Endodermal cell (in vitro differentiated cells): Measurements from ENCODE around the gene CCDC51. TPM values are rescaled to one million over a fixed set of nuclear protein-coding genes. Genes with fewer than 3 reads are reported as not detected.

Experiments used
- DNase-seq: peaks from one replicate; pipeline ENCODE4 v3.0.0-alpha.2; 2017
- H3K27ac ChIP-seq: 2 replicates; pipeline ENCODE4 v1.5.1; 2013; ENCODE audit warnings: mild to moderate bottlenecking, low read depth, low read length, moderate library complexity
- H3K27me3 ChIP-seq: 2 replicates; pipeline ENCODE4 v1.6.1; 2013; ENCODE audit warnings: mild to moderate bottlenecking, low read length, moderate library complexity; ENCODE audit not compliant: insufficient read depth, control insufficient read depth, poor library complexity, severe bottlenecking
- H3K36me3 ChIP-seq: 2 replicates; pipeline ENCODE4 v1.7.0; 2013; ENCODE audit warnings: mild to moderate bottlenecking, low read length, moderate library complexity; ENCODE audit not compliant: control insufficient read depth, insufficient read depth
- H3K4me1 ChIP-seq: one replicate; pipeline ENCODE4 v1.7.0; 2013; ENCODE audit warnings: low read length; ENCODE audit not compliant: control insufficient read depth, insufficient read depth
- H3K4me3 ChIP-seq: 2 replicates; pipeline ENCODE4 v1.5.1; 2013; ENCODE audit warnings: mild to moderate bottlenecking, low read length, moderate library complexity
- H3K9ac ChIP-seq: 2 replicates; pipeline ENCODE4 v1.6.1; 2013; ENCODE audit warnings: mild to moderate bottlenecking, low read length, moderate library complexity; ENCODE audit not compliant: poor library complexity, severe bottlenecking; ENCODE audit errors: extremely low read depth
- H3K9me3 ChIP-seq: 2 replicates; pipeline ENCODE4 v1.6.1; 2013; ENCODE audit warnings: mild to moderate bottlenecking, low read length, moderate library complexity; ENCODE audit not compliant: control insufficient read depth
- H3K27ac Mint-ChIP-seq: 2 replicates; pipeline ENCODE4 v1.8.0; 2020; ENCODE audit warnings: mixed read lengths
- H3K27me3 Mint-ChIP-seq: 2 replicates; pipeline ENCODE4 v1.8.0; 2021; ENCODE audit warnings: mild to moderate bottlenecking, mixed read lengths; ENCODE audit not compliant: insufficient read depth
- H3K36me3 Mint-ChIP-seq: 2 replicates; pipeline ENCODE4 v1.8.0; 2020; ENCODE audit warnings: low read depth, mixed read lengths
- H3K4me1 Mint-ChIP-seq: 2 replicates; pipeline ENCODE4 v1.8.0; 2020; ENCODE audit warnings: mixed read lengths
- H3K4me3 Mint-ChIP-seq: 2 replicates; pipeline ENCODE4 v1.8.0; 2020; ENCODE audit warnings: mild to moderate bottlenecking, moderate library complexity, mixed read lengths
- H3K9me3 Mint-ChIP-seq: 2 replicates; pipeline ENCODE4 v1.8.0; 2020; ENCODE audit warnings: mild to moderate bottlenecking, mixed read lengths
- CTCF ChIP-seq: fragments of 200-600 bp; sonication (generic); conservative IDR thresholded peaks from 2 replicates; pipeline ENCODE4 v1.5.0; 2021; ENCODE audit warnings: antibody characterized with exemption, mild to moderate bottlenecking
- WGBS, 2 experiments: methylation state at CpG; one replicate each; pipeline versions ENCODE4 v1.1.5 to v1.1.7; 2013; ENCODE audit warnings: missing lambda C conversion rate in 2 of 2, mixed read lengths in 1 of 2; ENCODE audit not compliant: insufficient coverage in 1 of 2, insufficient read length in 1 of 2; 5-methylcytosine and 5-hydroxymethylcytosine counted together
- total RNA-seq, 2 donors: library from RNA; stranded (reverse); fragmentation: NEBNext Ultra II Directional in 1 of 2; extraction: Animal tissue kit (Norgen Biotek cat#: 25700) in 1 of 2; gene quantifications; 2 replicates in 1 of 2; 3 replicates in 1 of 2; pipeline ENCODE4 v1.2.1, GENCODE V29; 2021

CCDC51 gene
- total RNA-seq, 2 donors from 2014 or later, result 14.5 to 14.6 TPM

GRCh38 chr3:48409291-48410201 lies 30.4 kb downstream of the CCDC51 start:
- H3K9ac ChIP-seq, result no peak overlapping the region
- no peaks in the 10 kb centered on the region for H3K27me3 Mint-ChIP-seq
- DNase-seq, result no peak
- peaks cover 84% of the 10 kb centered on the region for H3K36me3 Mint-ChIP-seq
- TF ChIP-seq CTCF, result no peak
- peaks cover 81% of the 10 kb centered on the region for H3K36me3 ChIP-seq
- no peaks in the 10 kb centered on the region for H3K4me1 ChIP-seq
- H3K27ac Mint-ChIP-seq, result no peak overlapping the region
- WGBS, 2 experiments, result 89 to 97% methylated on average over 8 to 31 of the region's 31 CpGs
- no peaks in the 10 kb centered on the region for H3K27me3 ChIP-seq
- no peak overlapping the region for H3K27ac ChIP-seq
- no peaks in the 10 kb centered on the region for H3K9me3 ChIP-seq
- no peaks in the 10 kb centered on the region for H3K4me1 Mint-ChIP-seq
- H3K4me3 ChIP-seq, result no peak overlapping the region
- no peaks in the 10 kb centered on the region for H3K9me3 Mint-ChIP-seq
- no peak overlapping the region for H3K4me3 Mint-ChIP-seq

- Histone ChIP-seq H3K9me3 (no peaks in the 10 kb centered on the region), H3K27ac (no peak overlapping the region), H3K4me3 (no peak overlapping the region), H3K27me3 (no peaks in the 10 kb centered on the region), H3K4me1 (no peaks in the 10 kb centered on the region), H3K9ac (no peak overlapping the region), H3K36me3 (peaks cover 79% of the 10 kb centered on the region)
- H3K27me3 Mint-ChIP-seq, result no peaks in the 10 kb centered on the region
- no peak overlapping the region for H3K4me3 Mint-ChIP-seq
- H3K27ac Mint-ChIP-seq, result no peak overlapping the region
- H3K4me1 Mint-ChIP-seq, result no peaks in the 10 kb centered on the region
- peaks cover 82% of the 10 kb centered on the region for H3K36me3 Mint-ChIP-seq
- DNase-seq, result peak; percentile 71
- no peaks in the 10 kb centered on the region for H3K9me3 Mint-ChIP-seq
- TF ChIP-seq CTCF, result peak; percentile 56
- 86 to 93% methylated on average over 1 to 4 of the region's 4 CpGs for WGBS, 2 experiments
Observed at GRCh38 chr3:48408823-48409281, 31.1 kb downstream of the CCDC51 start.

GRCh38 chr3:48407542-48408099 lies 32.3 kb downstream of the CCDC51 start:
- no peaks in the 10 kb centered on the region for H3K4me1 ChIP-seq
- peaks cover 74% of the 10 kb centered on the region for H3K36me3 ChIP-seq
- H3K4me3 ChIP-seq, result no peak overlapping the region
- no peaks in the 10 kb centered on the region for H3K9me3 ChIP-seq
- H3K27ac Mint-ChIP-seq, result peak overlapping the region; percentile 61
- TF ChIP-seq CTCF, result no peak
- peak; percentile 83 for DNase-seq
- no peaks in the 10 kb centered on the region for H3K9me3 Mint-ChIP-seq
- no peaks in the 10 kb centered on the region for H3K4me1 Mint-ChIP-seq
- no peak overlapping the region for H3K9ac ChIP-seq
- H3K27me3 Mint-ChIP-seq, result no peaks in the 10 kb centered on the region
- WGBS, 2 experiments, result 92% methylated on average over 8 of the region's 8 CpGs
- no peak overlapping the region for H3K27ac ChIP-seq
- H3K27me3 ChIP-seq, result no peaks in the 10 kb centered on the region
- no peak overlapping the region for H3K4me3 Mint-ChIP-seq
- H3K36me3 Mint-ChIP-seq, result peaks cover 77% of the 10 kb centered on the region
